T-helper 1 cell treated with Interleukin-12 subunit alpha and Interleukin-12 subunit beta and Interleukin-4 antibody, amounts not matched to agents 30 μg/mL and 1 μg/mL, for 36 hours (primary cell): ENCODE results near the gene CDK19.
"Not testable (repeated sequence)": the region's sequence is repeated elsewhere in the genome, so short reads cannot be mapped to it uniquely, and the experiment has no call there.

Experiments
- H3K27ac Mint-ChIP-seq: one replicate; pipeline ENCODE4 v1.8.0; 2021; ENCODE audit warnings: mild to moderate bottlenecking, mixed read lengths
- H3K27me3 Mint-ChIP-seq: one replicate; pipeline ENCODE4 v1.8.0; 2021; ENCODE audit warnings: low read depth, mixed read lengths
- H3K36me3 Mint-ChIP-seq: one replicate; pipeline ENCODE4 v1.8.0; 2021; ENCODE audit warnings: low read depth, mixed read lengths
- H3K4me1 Mint-ChIP-seq: one replicate; pipeline ENCODE4 v1.8.0; 2021; ENCODE audit warnings: low read depth, mixed read lengths
- H3K4me3 Mint-ChIP-seq: one replicate; pipeline ENCODE4 v1.8.0; 2021; ENCODE audit warnings: mild to moderate bottlenecking, moderate library complexity, mixed read lengths
- H3K9me3 Mint-ChIP-seq: one replicate; pipeline ENCODE4 v1.8.0; 2021; ENCODE audit warnings: mixed read lengths

Gene CDK19

DNA sequence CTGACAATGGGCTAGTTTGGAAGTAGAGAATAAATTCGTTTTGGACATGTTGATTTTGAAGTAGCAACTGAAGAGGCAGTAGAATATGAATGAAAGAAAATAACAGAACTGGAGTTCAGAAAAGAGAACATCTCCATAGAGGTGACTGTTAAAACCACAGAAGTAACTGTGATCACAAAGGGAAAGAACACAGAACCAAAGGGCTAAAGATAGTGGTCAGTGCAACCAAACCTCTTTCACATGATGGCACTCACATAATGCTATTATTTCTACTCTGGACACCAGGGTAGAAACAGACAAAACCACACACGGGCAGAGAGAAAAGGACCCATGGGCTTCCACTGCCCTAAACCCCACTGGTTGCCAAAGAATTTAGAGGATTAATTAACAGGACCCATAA, 58.5 kb downstream of the CDK19 start:
- Mint-ChIP-seq H3K27ac (no peak overlapping the region), H3K27me3 (no peaks in the 10 kb centered on the region), H3K4me1 (peaks cover 3% of the 10 kb centered on the region), H3K9me3 (no peaks in the 10 kb centered on the region), H3K36me3 (peaks cover 7% of the 10 kb centered on the region), H3K4me3 (no peak overlapping the region)

DNA sequence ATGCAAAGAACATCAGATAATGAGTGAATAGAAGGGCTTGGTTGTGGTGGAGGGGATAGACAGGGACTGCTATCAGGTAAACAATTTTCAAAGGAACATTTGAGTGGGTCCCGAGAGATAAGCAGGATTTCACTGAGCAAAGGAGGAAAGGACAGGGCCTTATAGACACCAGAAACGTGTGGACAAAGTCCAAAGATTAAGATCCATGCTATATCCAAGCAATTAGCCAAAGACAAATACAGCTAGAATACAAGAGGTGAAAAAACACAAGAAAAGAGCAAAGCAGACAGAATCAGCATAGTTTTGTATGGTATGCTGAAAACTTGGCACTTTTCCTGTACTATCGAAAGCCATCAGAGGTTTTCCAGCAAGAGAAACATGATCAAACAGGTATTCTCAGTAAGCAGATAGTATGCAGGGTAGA, 59.8 kb downstream of the CDK19 start:
- Mint-ChIP-seq H3K36me3 (peaks cover 7% of the 10 kb centered on the region), H3K4me3 (no peak overlapping the region), H3K27me3 (no peaks in the 10 kb centered on the region), H3K27ac (no peak overlapping the region), H3K9me3 (no peaks in the 10 kb centered on the region), H3K4me1 (peaks cover 3% of the 10 kb centered on the region)

DNA sequence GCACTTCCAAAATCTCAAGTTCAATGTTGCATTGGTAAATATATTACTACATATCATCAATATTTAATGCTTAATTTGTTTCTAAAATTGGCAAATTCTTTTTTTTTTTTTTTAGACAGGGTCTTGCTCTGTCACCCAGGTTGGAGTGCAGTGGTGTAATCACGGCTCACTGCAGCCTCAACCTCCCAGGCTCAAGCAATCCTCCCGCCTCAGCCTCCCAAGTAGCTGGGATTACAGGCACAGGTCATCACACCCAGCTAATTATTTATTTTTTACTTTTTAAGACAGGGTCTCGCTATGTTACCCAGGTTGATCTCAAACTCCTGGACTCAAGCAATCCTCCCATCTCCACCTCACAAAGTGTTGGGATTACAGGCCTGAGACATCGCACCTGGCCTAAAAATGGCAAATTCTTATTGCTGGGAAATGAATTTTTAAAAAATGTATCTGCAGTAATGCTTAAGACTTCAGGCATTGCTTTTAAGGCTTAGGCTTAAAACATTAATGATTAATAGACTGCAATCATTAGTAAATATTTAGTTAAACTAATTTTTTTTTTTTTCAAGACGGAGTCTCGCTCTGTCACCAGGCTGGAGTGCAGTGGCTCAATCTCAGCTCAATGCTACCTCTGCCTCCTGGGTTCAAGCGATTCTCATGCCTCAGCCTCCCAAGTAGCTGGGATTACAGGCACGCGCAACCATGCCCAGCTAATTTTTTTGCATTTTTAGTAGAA, 61.2 kb downstream of the CDK19 start:
- not testable (repeated sequence) for H3K27me3 Mint-ChIP-seq, H3K27ac Mint-ChIP-seq, H3K9me3 Mint-ChIP-seq, H3K4me1 Mint-ChIP-seq, H3K36me3 Mint-ChIP-seq, H3K4me3 Mint-ChIP-seq

DNA sequence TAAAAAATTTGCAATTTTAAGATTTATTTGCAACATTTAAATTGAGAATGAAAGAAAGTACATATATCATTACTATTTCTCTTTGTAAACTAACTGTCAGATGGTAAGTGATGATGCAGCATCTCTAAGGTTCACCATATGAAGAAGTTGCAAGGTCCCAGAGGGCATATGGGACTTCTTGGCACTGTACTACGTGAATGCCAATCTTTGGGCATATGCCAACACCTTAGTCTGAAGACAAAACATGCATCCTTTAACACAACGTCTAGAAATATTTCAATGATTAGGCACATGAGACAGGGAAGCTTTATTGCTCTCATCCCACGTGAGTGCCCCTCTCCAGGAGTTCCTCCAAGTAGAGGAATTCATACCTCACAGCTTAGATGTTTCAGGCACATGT, 66.8 kb downstream of the CDK19 start:
- H3K36me3 Mint-ChIP-seq = peaks cover 9% of the 10 kb centered on the region
- no peaks in the 10 kb centered on the region for H3K4me1 Mint-ChIP-seq
- no peak overlapping the region for H3K27ac Mint-ChIP-seq
- no peak overlapping the region for H3K4me3 Mint-ChIP-seq
- no peaks in the 10 kb centered on the region for H3K9me3 Mint-ChIP-seq
- no peaks in the 10 kb centered on the region for H3K27me3 Mint-ChIP-seq

DNA sequence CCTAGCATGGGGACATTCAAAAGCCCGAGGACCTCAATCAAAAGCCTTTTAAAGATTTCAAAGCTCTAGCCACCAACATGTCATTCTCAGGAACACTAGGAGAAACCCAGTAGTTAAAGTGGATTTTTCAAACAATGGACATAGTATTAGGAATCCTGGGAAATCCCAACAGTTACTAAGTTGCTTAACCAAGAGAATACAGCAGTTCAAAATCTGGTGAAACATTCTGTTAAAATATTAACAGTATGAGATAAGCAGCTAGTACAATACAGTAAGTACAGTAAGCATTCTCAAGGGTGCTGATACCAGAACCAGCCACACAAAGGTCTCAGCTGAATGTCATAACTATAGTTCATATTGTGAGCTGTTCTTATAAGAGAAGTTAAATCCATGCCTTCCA, 68.6 kb downstream of the CDK19 start:
- Mint-ChIP-seq H3K4me3 (no peak overlapping the region), H3K27me3 (no peaks in the 10 kb centered on the region), H3K27ac (no peak overlapping the region), H3K9me3 (peaks cover 16% of the 10 kb centered on the region), H3K36me3 (peaks cover 25% of the 10 kb centered on the region), H3K4me1 (no peaks in the 10 kb centered on the region)

DNA sequence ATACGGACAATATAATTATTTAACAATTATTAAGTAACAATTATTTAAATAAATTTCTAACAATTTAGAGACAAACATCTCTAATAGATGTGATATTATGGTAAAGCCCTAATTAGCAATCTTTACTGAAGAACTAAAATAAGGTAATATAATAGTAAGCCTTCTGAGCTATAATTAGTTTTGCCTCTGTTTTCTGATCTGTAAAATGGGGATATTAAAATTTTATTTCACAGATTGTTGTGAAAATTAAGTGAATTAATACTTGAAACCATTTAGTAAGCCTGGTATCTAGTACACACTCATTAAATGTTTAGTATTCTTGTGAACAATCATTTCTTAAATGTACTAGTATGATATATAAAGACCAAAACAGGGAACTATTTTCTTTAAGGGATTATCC, 70.3 kb downstream of the CDK19 start:
- Mint-ChIP-seq H3K4me1 (no peaks in the 10 kb centered on the region), H3K9me3 (peaks cover 27% of the 10 kb centered on the region), H3K4me3 (no peak overlapping the region), H3K27ac (no peak overlapping the region), H3K36me3 (peaks cover 37% of the 10 kb centered on the region), H3K27me3 (no peaks in the 10 kb centered on the region)

DNA sequence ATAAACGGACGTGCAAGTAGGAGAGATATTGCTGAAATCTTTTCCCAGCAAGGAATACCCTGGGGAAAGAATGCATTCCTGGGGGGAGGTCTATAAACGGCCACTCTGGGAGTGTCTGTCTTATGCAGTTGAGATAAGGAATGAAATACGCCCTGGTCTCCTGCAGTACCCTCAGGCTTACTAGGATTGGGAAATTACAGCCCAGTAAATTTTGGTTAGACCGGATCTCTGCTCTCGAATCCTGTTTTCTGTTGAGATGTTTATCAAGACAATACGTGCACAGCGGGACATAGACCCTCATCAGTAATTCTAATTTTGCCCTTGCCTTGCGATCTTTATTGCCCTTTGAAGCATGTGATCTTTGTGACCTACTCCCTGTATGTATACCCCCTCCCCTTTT, 72.7 kb downstream of the CDK19 start:
- H3K27ac Mint-ChIP-seq, H3K4me1 Mint-ChIP-seq, H3K27me3 Mint-ChIP-seq, H3K4me3 Mint-ChIP-seq: not testable (repeated sequence)
- Mint-ChIP-seq H3K9me3 (peaks cover 27% of the 10 kb centered on the region), H3K36me3 (peaks cover 38% of the 10 kb centered on the region)

DNA sequence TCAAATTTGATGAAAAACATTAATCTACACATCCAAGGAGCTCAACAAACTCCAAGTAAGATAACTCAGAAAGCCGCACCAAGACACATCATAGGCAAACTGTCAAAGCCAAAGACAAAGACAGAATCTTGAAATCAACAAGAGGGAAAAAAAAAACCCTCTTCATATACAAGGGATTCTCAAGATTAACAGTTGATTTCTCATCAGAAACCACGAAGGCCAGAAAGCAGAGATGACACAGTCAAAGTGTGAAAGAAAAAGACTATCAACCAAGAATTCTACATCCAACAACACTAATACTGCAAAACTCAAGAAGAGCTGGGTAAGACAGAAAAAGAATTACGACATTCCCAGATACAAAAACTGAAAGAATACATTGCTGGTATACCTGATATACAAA, 73.8 kb downstream of the CDK19 start:
- H3K4me3 Mint-ChIP-seq = no peak overlapping the region
- H3K27ac Mint-ChIP-seq = no peak overlapping the region
- peaks cover 27% of the 10 kb centered on the region for H3K9me3 Mint-ChIP-seq
- H3K36me3 Mint-ChIP-seq = peaks cover 36% of the 10 kb centered on the region
- H3K27me3 Mint-ChIP-seq = no peaks in the 10 kb centered on the region
- H3K4me1 Mint-ChIP-seq = no peaks in the 10 kb centered on the region

DNA sequence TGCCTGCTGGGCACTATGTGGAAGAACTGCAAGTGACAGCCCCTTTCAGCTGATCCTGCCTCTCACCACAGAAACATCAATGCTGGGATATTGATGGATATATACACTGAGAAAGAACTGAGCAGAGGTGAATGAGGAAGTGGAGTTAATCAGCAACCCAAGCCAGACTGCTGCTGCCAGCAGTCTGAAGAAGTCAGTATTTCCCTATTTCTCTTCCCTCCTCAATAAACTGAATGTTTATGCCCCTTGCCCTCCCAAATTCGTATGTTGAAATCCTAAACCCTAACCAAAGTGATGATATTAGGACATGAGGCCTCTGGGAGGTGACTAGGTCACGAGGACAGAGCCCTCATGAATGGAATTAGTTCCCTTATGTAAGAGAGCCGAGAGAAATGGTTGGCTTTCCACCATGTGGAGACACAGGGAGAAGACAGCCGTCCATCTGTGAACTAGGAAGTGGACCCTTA, 76.3 kb downstream of the CDK19 start:
- Mint-ChIP-seq H3K4me3 (no peak overlapping the region), H3K9me3 (peaks cover 27% of the 10 kb centered on the region), H3K4me1 (no peaks in the 10 kb centered on the region), H3K36me3 (peaks cover 31% of the 10 kb centered on the region), H3K27ac (no peak overlapping the region), H3K27me3 (no peaks in the 10 kb centered on the region)

DNA sequence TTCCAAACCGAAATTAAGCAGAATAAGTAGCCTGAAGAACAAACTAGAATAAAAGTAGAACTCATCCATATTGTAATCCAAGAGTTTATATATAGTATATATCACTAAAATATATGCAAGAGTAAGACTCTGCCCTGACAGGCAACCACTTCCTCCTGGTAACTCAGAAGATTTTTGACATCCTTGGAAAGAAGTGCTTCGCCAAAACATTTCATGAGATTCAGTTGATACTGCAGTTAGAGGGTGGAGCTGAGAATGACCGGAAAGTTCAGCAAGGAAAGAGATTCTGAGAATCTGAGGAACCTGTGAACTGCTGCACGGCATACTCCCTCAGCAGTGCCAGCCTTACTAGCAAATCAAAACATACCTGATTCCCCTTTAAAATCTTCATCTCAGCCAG, 79.6 kb downstream of the CDK19 start:
- H3K4me1 Mint-ChIP-seq = no peaks in the 10 kb centered on the region
- no peak overlapping the region for H3K4me3 Mint-ChIP-seq
- peaks cover 4% of the 10 kb centered on the region for H3K9me3 Mint-ChIP-seq
- H3K36me3 Mint-ChIP-seq = peaks cover 15% of the 10 kb centered on the region
- no peak overlapping the region for H3K27ac Mint-ChIP-seq
- H3K27me3 Mint-ChIP-seq = no peaks in the 10 kb centered on the region

DNA sequence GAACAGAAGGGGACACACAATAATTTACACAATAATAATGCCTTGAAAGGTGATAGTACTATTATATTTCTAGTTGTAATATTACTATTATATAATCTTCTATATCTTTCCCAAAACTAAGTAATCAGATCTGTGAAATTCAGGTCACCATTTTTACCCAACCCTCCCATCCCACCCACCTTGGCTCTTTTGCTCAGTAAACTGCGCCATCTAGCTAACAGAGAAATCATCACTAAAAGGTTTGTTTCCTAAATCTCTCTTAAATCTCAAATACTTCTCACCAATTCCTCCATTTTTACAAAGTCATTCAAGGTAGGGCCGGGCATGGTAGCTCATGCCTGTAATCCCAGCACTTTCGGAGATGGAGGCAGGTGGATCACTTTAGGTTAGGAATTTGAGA, 83.4 kb downstream of the CDK19 start:
- no peak overlapping the region for H3K27ac Mint-ChIP-seq
- H3K4me3 Mint-ChIP-seq = no peak overlapping the region
- H3K36me3 Mint-ChIP-seq = peaks cover 11% of the 10 kb centered on the region
- no peaks in the 10 kb centered on the region for H3K4me1 Mint-ChIP-seq
- H3K27me3 Mint-ChIP-seq = no peaks in the 10 kb centered on the region
- no peaks in the 10 kb centered on the region for H3K9me3 Mint-ChIP-seq

DNA sequence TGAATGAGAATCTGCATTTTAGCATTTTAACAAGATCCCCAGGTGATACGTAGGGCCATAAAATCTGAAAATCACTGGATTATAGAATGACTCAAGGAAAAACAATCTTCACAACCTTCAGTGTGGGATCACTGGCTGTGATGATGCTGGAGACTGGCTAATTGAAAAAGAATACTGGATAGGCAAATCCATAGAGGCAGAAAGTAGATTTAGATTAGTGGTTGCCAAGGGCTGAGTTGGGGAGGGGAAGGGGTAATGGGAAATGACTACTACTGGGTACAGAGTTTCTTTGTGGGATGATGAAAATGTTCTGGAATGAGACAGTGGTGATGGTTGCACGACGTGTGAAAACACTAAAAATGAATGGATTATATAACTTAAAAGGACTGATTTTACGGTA, 84.1 kb downstream of the CDK19 start:
- H3K27me3 Mint-ChIP-seq = no peaks in the 10 kb centered on the region
- no peaks in the 10 kb centered on the region for H3K4me1 Mint-ChIP-seq
- H3K9me3 Mint-ChIP-seq = no peaks in the 10 kb centered on the region
- H3K4me3 Mint-ChIP-seq = no peak overlapping the region
- peaks cover 11% of the 10 kb centered on the region for H3K36me3 Mint-ChIP-seq
- H3K27ac Mint-ChIP-seq = no peak overlapping the region

DNA sequence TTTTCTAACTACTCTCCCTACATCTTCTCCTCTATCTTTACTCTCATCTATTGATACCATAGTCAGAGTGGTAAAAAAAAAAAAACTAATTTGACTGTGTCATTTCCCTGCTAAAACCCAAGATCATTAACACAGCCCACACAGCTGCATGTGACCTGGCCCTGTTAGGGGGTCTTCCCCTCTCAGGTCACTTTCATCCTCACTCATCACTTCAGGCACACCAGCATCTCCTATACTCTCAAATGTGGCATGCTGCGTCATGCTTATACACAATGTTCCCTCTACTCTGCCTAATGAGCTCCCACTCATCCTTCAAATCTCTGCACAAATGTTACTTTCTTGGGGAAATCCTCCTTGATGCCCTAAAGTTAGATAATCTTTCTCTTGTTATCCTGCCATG, 86.8 kb downstream of the CDK19 start:
- no peaks in the 10 kb centered on the region for H3K27me3 Mint-ChIP-seq
- no peak overlapping the region for H3K27ac Mint-ChIP-seq
- H3K36me3 Mint-ChIP-seq = peaks cover 6% of the 10 kb centered on the region
- H3K4me3 Mint-ChIP-seq = no peak overlapping the region
- H3K9me3 Mint-ChIP-seq = no peaks in the 10 kb centered on the region
- no peaks in the 10 kb centered on the region for H3K4me1 Mint-ChIP-seq

DNA sequence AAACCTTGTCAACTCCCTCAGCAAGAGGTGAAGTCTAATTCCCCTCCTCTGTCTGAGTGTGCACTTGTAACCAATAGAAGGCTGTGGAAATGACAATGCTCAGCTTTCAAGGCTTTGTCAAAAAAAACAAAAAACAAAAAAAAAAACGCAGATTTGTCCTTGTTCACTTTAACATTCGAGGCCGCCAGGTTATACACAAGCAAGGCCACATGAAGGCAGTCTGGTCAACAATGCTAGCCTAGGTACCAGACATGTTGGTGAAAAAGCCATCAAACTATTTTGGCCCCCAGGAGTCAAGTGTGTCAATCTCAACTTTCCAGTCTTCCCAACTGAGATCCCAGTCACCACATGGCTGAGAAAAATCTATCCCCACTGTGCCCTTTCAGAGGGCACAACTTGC, 92.3 kb downstream of the CDK19 start:
- no peaks in the 10 kb centered on the region for H3K27me3 Mint-ChIP-seq
- peaks cover 8% of the 10 kb centered on the region for H3K36me3 Mint-ChIP-seq
- no peaks in the 10 kb centered on the region for H3K9me3 Mint-ChIP-seq
- no peaks in the 10 kb centered on the region for H3K4me1 Mint-ChIP-seq
- no peak overlapping the region for H3K4me3 Mint-ChIP-seq
- no peak overlapping the region for H3K27ac Mint-ChIP-seq

DNA sequence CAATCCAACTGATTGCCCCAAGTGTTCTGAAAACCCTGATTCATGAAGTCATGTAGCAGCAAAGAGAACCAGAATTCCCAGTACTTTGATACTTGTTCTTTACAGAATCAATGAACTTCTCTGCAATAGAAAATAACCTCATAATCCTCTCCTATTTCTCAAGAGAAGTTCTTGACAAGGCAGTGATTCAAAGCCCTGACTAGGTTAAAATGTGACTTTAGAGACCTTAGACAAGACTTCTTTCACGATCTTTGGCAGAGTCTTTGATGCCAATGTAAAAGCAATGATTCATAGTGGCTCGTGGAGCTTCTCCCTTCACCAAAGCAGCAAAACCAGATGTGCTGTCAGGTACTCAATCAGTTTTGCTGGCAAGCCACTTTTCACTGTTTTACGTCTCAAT, 95.2 kb downstream of the CDK19 start:
- Mint-ChIP-seq H3K9me3 (no peaks in the 10 kb centered on the region), H3K4me1 (no peaks in the 10 kb centered on the region), H3K36me3 (peaks cover 8% of the 10 kb centered on the region)

DNA sequence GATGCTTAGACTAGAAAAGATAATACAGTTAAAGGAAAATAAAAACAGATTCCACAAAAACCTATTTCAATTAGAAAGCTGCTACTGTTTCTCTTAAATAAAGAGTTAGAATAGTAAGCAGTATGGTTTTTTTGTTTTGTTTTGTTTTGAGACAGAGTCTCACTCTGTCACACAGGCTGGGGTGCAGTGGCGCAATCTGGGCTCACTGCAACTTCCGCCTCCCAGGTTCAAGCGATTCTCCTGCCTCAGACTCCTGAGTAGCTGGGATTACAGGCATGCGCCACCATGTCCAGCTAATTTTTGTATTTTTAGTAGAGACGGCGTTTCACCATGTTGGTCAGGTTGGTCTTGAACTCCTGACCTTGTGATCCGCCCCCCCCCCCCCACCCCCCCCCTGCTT, 95.7 kb downstream of the CDK19 start:
- not testable (repeated sequence) for H3K27ac Mint-ChIP-seq, H3K4me3 Mint-ChIP-seq, H3K4me1 Mint-ChIP-seq

More for the DNA sequence above, 95.2 kb downstream of the CDK19 start:
- Mint-ChIP-seq H3K27ac (no peak overlapping the region), H3K4me3 (no peak overlapping the region), H3K27me3 (no peaks in the 10 kb centered on the region)

More for the DNA sequence above, 95.7 kb downstream of the CDK19 start:
- H3K9me3 Mint-ChIP-seq, H3K36me3 Mint-ChIP-seq, H3K27me3 Mint-ChIP-seq: not testable (repeated sequence)
